Muscle of leg (tissue), 11 donors: ENCODE data around the gene SARNP. TPM values are rescaled to one million over a fixed set of nuclear protein-coding genes. Genes with fewer than 3 reads are reported as not detected.

Experiments used
- DNase-seq: peaks from one replicate; pipeline ENCODE4 v3.0.0; 2013
- H3K27ac ChIP-seq: one replicate; pipeline ENCODE4 v1.5.1; 2013; ENCODE audit warnings: mild to moderate bottlenecking, low read length, control low read depth
- H3K27me3 ChIP-seq: one replicate; pipeline ENCODE4 v1.6.1; 2013; ENCODE audit warnings: low read length; ENCODE audit not compliant: control insufficient read depth, insufficient read depth
- H3K36me3 ChIP-seq: one replicate; pipeline ENCODE4 v1.6.1; 2013; ENCODE audit warnings: low read length; ENCODE audit not compliant: control insufficient read depth, insufficient read depth
- H3K4me1 ChIP-seq: one replicate; pipeline ENCODE4 v1.6.1; 2013; ENCODE audit warnings: low read length; ENCODE audit not compliant: control insufficient read depth, insufficient read depth
- H3K4me3 ChIP-seq: one replicate; pipeline ENCODE4 v1.5.1; 2013; ENCODE audit warnings: low read length, control low read depth
- H3K9me3 ChIP-seq: replicated peaks from 2 replicates; pipeline ENCODE4 v1.6.1; 2013; ENCODE audit warnings: low read depth, low read length; ENCODE audit not compliant: control insufficient read depth
- WGBS: methylation state at CpG from one replicate; pipeline ENCODE4 v1.1.5; 2013; ENCODE audit warnings: missing lambda C conversion rate; ENCODE audit not compliant: insufficient coverage; 5-methylcytosine and 5-hydroxymethylcytosine counted together
- polyA plus RNA-seq, 8 donors: library from polyadenylated mRNA; unstranded; fragments of 120-200 nt; gene quantifications; one replicate each; pipeline versions ENCODE4 v1.2.1 to v1.2.3, GENCODE V29; 2013; ENCODE audit warnings: inconsistent platforms in 1 of 8, low replicate concordance in 1 of 8; ENCODE audit not compliant: insufficient read length in 8 of 8, insufficient read depth in 1 of 8
- total RNA-seq: library from RNA; stranded (reverse); fragments of 120-200 nt; gene quantifications from one replicate; pipeline ENCODE4 v1.2.4, GENCODE V29; 2013

SARNP gene
- total and polyA plus RNA-seq, 9 donors = 66.6 to 104 (median 81.6) TPM

DNA sequence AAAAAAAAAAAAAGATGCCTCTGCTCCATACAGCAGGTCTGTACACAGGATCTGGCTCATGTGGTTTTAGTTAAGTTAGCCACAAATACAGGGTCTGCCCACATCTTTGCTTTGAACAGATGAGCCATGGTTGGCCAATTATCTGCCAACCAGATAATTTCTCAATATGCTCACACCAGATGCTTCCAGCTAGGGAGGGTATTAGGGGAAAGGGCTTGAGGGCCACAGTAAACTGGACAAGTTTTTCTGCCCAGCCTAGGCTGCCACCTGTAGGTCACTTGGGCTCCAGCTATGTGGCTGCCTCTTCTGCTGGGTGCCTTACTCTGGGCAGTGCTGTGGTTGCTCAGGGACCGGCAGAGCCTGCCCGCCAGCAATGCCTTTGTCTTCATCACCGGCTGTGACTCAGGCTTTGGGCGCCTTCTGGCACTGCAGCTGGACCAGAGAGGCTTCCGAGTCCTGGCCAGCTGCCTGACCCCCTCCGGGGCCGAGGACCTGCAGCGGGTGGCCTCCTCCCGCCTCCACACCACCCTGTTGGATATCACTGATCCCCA, 96.6 kb downstream of the SARNP start:
- Histone ChIP-seq H3K9me3 (no peaks in the 10 kb centered on the region), H3K27me3 (no peaks in the 10 kb centered on the region), H3K4me3 (peak overlapping the region; percentile 23), H3K27ac (peak overlapping the region; percentile 97), H3K36me3 (peaks cover 58% of the 10 kb centered on the region), H3K4me1 (peaks cover 81% of the 10 kb centered on the region)
- WGBS = 37% methylated on average over 4 of the region's 9 CpGs
- DNase-seq = peak; percentile 78

DNA sequence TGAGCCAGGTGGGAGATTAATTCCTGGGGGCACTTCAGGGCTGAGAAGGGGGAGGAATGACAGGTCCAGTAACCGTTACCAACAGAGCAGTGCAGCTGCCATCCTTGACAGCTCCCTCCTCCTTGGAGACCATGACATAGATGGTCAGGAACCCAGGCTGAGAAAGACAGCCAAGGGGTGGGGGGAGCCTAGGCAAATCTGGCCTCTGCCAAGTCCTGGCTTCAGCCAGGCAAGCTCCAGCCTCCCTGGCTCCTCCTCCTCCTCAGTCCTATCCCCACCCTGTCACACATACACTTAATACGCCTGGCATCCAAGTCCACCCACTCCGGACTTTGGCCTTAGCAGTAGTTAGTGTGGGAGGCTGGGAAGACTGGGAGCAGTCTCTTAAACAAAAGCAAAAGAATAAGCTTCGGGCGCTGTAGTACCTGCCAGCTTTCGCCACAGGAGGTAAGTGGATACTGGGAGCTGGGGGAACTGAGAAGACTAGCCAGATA, 97.4 kb downstream of the SARNP start, which contains the start of gene RDH5:
TSS of gene RDH5 (plus strand) at position 323 of the 494 bp plus-strand sequence. CDS start 792 bp downstream, outside the sequence.
- H3K4me1 ChIP-seq = peaks cover 80% of the 10 kb centered on the region
- H3K27me3 ChIP-seq = no peaks in the 10 kb centered on the region
- H3K27ac ChIP-seq = peak within 1 kb of the TSS; percentile 97
- peaks cover 50% of the 10 kb centered on the region for H3K36me3 ChIP-seq
- H3K9me3 ChIP-seq = no peaks in the 10 kb centered on the region
- H3K4me3 ChIP-seq = peak within 1 kb of the TSS; percentile 23
- peak; percentile 91 for DNase-seq
- WGBS = no CpG with 5 or more reads among the region's 6 CpGs

DNA sequence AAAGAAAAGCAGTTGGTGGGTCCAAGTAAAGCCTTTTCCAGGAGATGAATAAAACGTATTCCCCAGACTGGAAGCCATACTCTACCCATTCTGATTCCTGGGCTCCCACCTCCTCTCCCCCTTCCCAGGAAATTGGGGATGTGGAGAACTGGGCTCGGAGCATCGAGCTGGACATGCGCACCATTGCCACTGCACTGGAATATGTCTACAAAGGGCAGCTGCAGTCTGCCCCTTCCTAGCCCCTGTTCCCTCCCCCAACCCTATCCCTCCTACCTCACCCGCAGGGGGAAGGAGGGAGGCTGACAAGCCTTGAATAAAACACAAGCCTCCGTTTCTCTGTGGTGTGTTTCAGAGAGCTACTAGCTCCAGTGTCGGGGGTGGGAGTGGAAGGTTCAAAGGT, 98.2 kb downstream of the SARNP start:
- peaks cover 76% of the 10 kb centered on the region for H3K4me1 ChIP-seq
- no CpG with 5 or more reads among the region's 7 CpGs for WGBS
- no peak overlapping the region for H3K4me3 ChIP-seq
- no peaks in the 10 kb centered on the region for H3K27me3 ChIP-seq
- peaks cover 42% of the 10 kb centered on the region for H3K36me3 ChIP-seq
- peak overlapping the region; percentile 97 for H3K27ac ChIP-seq
- no peak for DNase-seq
- no peaks in the 10 kb centered on the region for H3K9me3 ChIP-seq

DNA sequence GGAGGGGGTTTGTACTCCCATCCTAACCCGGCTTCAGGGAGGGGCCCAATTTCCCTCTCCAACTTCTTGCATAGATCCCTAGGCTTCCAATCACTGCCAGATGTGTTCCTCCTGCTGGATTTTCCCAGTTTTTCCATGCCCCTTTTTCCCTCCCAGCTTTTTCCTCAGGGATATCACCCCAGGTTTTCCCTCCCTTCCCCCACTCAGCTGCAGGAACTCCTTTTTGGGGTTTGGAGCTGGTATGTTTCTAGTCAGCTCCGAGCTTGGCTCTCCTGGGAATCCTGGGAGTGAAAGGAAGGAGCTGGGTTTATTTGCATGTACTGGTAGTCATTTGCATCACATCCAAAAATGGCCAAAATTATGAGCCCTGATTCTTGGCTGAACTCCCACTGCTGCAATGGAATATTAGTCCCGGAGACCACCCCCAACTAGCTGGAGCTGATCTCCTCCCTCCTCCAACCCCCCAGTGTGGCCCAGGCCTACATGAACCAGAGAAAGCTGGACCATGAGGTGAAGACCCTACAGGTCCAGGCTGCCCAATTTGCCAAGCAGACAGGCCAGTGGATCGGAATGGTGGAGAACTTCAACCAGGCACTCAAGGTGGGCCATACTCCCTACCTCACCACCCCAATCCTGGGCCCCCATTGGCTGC, 98.8 kb downstream of the SARNP start:
- Histone ChIP-seq H3K4me1 (peaks cover 70% of the 10 kb centered on the region), H3K9me3 (no peaks in the 10 kb centered on the region), H3K4me3 (no peak overlapping the region), H3K36me3 (peaks cover 36% of the 10 kb centered on the region), H3K27me3 (no peaks in the 10 kb centered on the region), H3K27ac (peak overlapping the region; percentile 97)
- peak; percentile 86 for DNase-seq
- 20% methylated on average over 2 of the region's 4 CpGs for WGBS

DNA sequence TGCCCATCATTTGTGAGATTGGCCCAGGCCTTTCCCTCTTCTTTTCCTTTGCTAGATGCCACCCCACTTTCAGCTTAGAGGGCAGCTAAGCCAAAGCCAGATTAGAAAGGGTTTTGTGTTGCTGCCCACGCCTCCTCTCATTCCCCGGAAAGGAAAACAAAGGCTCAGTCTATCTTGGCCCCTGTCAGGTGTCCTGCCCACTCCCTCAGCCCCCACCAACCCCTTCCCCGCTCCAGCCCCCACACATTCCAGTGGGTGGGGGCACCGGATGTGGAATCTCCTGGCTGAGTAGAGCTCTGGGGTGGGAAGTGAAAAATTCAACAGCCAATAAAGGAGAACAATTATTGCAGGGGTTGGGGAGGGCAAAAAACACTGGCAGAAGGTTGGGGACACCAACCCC, 99.5 kb downstream of the SARNP start:
- Histone ChIP-seq H3K4me1 (peaks cover 68% of the 10 kb centered on the region), H3K36me3 (peaks cover 29% of the 10 kb centered on the region), H3K9me3 (no peaks in the 10 kb centered on the region), H3K27me3 (no peaks in the 10 kb centered on the region), H3K27ac (peak overlapping the region; percentile 97), H3K4me3 (no peak overlapping the region)
- peak; percentile 71 for DNase-seq
- 8% methylated on average over 2 of the region's 4 CpGs for WGBS

DNA sequence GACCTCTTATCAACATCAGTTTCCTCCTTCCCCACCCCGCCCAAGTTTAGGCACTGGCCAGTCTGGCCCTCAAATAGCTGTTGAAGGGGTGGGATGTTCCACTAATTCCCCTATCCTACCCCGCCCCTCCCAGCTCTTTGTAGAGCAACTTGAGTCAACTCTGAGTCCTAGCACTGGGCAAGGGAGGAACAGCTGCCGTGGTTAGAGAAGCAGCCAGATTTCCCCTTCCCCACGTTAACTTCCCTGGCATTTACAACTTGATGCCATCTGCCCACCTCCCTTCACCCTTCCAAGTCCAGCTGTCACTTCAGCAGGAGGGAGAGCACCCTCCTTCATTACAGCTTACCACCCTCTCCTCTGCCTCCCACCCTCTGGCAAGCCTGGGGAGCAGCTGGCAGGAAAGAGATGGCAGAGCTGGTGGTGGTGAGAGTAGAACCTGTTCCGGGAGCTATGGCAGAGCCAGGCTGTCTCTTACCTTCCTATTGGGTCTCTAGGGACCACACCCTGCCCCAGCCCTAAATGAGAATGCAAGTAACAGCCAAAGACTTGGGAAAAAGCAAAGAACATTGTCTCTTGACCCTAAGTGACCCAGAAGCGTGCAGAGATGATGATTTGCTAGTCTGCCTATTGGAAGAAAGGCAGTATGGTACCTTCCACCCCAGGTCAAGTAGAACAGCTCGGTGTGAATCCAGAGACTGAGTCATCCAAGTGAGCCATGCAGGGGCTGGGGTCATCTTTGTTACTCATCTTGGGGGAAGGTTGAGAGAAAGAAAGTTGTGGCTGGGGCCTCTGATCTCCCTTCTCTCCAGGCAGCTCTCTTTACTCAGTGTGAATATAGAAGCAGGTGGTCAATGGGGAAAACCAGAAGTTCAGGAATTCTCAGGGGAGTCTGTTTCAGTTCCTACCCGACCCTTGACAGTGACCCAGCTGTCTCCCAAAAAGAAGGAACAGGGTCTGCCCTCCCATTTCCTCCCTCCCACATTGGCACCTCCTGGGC, 100.2 kb downstream of the SARNP start:
- H3K36me3 ChIP-seq = peaks cover 23% of the 10 kb centered on the region
- H3K4me3 ChIP-seq = peak overlapping the region; percentile 72
- peak overlapping the region; percentile 97 for H3K27ac ChIP-seq
- WGBS = 38% methylated on average over 5 of the region's 8 CpGs
- DNase-seq = peak; percentile 85
- H3K27me3 ChIP-seq = no peaks in the 10 kb centered on the region
- H3K4me1 ChIP-seq = peaks cover 73% of the 10 kb centered on the region
- no peaks in the 10 kb centered on the region for H3K9me3 ChIP-seq

DNA sequence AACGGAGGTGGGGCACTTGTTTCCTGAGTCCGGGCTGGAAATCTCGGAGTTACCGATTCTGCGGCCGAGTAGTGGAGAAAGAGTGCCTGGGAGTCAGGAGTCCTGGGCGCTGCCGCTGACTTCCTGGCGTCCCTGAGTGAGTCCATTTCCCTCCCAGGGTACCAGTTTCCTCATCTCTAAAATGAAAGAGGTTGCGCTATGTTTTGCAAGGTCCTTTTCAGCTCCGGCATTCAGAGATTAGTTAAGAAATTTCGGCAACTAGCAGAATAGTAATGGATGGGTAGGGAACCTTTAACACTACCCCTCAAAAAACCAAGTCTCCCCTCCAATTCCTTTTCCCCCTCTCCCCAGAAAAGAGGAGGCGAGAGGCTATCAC, 101.0 kb downstream of the SARNP start:
- Histone ChIP-seq H3K36me3 (peaks cover 19% of the 10 kb centered on the region), H3K27me3 (no peaks in the 10 kb centered on the region), H3K27ac (peak overlapping the region; percentile 97), H3K4me3 (peak overlapping the region; percentile 72), H3K4me1 (peaks cover 71% of the 10 kb centered on the region), H3K9me3 (no peaks in the 10 kb centered on the region)
- 0% methylated on average over 7 of the region's 13 CpGs for WGBS
- DNase-seq = no peak

DNA sequence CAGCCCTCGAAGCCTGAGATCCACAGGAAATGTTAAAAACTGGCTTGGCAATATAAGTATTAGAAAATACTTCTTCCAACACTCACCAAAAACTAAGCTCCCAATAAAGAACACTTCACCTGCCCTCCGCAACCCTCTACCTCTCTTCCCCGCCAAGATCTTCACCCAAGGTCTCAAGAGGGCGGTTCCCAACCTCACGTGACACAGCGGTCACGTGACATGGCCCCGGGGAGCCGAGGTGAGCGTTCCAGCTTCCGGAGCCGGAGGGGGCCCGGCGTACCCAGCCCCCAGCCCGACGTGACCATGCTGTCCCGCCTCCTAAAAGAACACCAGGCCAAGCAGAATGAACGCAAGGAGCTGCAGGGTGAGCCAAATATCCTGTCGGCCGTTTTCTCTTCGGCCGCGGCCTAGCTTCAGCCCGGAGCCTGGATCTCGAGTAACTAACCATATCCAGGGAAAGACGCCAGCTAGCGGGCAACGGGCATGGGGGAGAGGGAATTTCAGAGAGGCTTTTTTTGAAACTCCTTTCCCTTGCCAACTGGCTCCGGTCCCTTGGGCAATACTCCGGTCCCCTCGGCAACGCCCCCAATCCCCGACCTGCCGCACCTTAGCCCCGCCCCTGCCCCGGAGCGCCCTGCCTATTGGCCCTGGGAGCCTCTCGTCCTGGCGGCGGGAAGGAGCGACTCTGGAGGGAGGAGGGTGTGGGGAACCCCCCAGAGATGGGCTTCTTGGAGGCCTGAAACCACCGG, 101.5 kb downstream of the SARNP start, which contains the start of gene BLOC1S1:
TSS of gene BLOC1S1 (plus strand) at position 214 of the 749 bp plus-strand sequence. CDS start at position 220, 6 bp downstream.
- Histone ChIP-seq H3K36me3 (peaks cover 14% of the 10 kb centered on the region), H3K4me3 (peak within 1 kb of the TSS; percentile 72), H3K27ac (peak within 1 kb of the TSS; percentile 97), H3K27me3 (no peaks in the 10 kb centered on the region), H3K9me3 (no peaks in the 10 kb centered on the region), H3K4me1 (peaks cover 65% of the 10 kb centered on the region)
- WGBS = 0% methylated on average over 22 of the region's 42 CpGs
- DNase-seq = peak; percentile 96

DNA sequence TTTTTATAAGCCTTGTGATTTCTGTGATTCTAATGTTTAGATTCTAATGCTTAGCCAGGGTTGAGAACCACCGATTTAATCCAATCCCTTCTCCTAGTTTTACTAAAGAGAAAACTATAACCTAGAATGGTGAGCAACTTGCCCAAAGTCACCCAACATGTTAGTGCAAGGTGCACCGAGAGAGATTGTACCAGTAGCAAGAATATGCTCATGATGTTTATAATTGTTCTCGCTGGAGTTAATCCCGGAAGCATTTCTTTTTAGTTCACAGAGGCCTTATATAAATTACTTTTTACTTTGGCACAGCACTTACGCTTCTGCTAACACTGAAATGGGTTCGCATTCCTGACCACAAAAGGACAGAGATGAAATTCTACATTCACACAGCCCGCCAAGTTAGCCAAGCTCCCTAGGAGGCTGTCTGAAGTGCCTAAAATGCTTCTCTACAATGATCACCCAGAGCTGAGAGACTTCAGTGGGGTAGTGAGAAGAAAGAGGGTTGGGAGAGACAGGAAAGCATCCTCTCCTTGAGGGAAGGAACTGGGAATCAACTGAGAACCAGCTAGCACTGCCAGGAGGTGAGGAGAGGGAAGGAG, 102.3 kb downstream of the SARNP start:
- Histone ChIP-seq H3K27me3 (no peaks in the 10 kb centered on the region), H3K4me3 (peak overlapping the region; percentile 72), H3K27ac (peak overlapping the region; percentile 97), H3K36me3 (peaks cover 13% of the 10 kb centered on the region), H3K4me1 (peaks cover 58% of the 10 kb centered on the region), H3K9me3 (no peaks in the 10 kb centered on the region)
- no peak for DNase-seq
- WGBS = 80% methylated on average over 3 of the region's 7 CpGs
